T-cell (primary cell): ENCODE results near the gene CEACAM16. TPM values are rescaled to one million over a fixed set of nuclear protein-coding genes. Genes with fewer than 3 reads are reported as not detected.

Experiments used
- ATAC-seq, 4 experiments: fragments of 200-7000 bp in 3 of 4; fragments of 150-1000 bp in 1 of 4; cut with Tn5 transposase; replicated peaks in 1 of 4; 1 replicate in 3 of 4; 2 replicates in 1 of 4; pipeline ENCODE4 v1.10.0; 2021; ENCODE audit warnings: moderate library complexity in 3 of 4, mild to moderate bottlenecking in 2 of 4, moderate number of reproducible peaks in 1 of 4
- CTCF ChIA-PET, 2 donors: fragments of 300-600 bp; sonication (Branson Sonifier 250); formaldehyde crosslinking; loops; one replicate each; lab custom pipeline; 2022; ENCODE audit warnings: antibody characterized with exemption in 2 of 2; lab: Charles Lee
- POLR2A ChIA-PET, 2 donors: fragments of 300-600 bp; sonication (Branson Sonifier 250); formaldehyde crosslinking; loops; one replicate each; lab custom pipeline; 2022; ENCODE audit warnings: antibody characterized with exemption in 2 of 2; lab: Charles Lee
- DNase-seq, 35 experiments: peaks; one replicate each; pipeline versions ENCODE4 v3.0.0 to v3.0.0-alpha.2; 2013 to 2023
- H3K27ac ChIP-seq: one replicate; pipeline ENCODE4 v1.5.1; 2013; ENCODE audit warnings: low read length
- H3K27me3 ChIP-seq, 2 experiments: replicated peaks in 1 of 2; 1 replicate in 1 of 2; 2 replicates in 1 of 2; pipeline versions ENCODE4 v1.6.1 to v1.7.0; 2013; ENCODE audit warnings: low read length in 1 of 2, mixed read lengths in 1 of 2; ENCODE audit not compliant: control insufficient read depth in 2 of 2, insufficient read depth in 2 of 2; ENCODE audit errors: extremely low read depth in 1 of 2
- H3K36me3 ChIP-seq, 2 donors: 1 replicate in 1 of 2; 2 replicates in 1 of 2; pipeline versions ENCODE4 v1.6.1 to v1.7.0; 2013; ENCODE audit warnings: low read length in 1 of 2; ENCODE audit not compliant: control insufficient read depth in 2 of 2, insufficient read depth in 1 of 2; ENCODE audit errors: extremely low read depth in 1 of 2
- H3K4me1 ChIP-seq, 2 experiments: 1 replicate in 1 of 2; 2 replicates in 1 of 2; pipeline versions ENCODE4 v1.6.1 to v1.7.0; 2013; ENCODE audit warnings: low read length in 2 of 2, mixed read lengths in 1 of 2; ENCODE audit not compliant: insufficient read depth in 2 of 2, control insufficient read depth in 1 of 2; ENCODE audit errors: extremely low read depth in 1 of 2
- H3K4me3 ChIP-seq, 2 donors: 1 replicate in 1 of 2; 2 replicates in 1 of 2; pipeline versions ENCODE4 v1.5.1 to v1.7.0; 2013; ENCODE audit warnings: mild to moderate bottlenecking in 2 of 2, low read length in 1 of 2, moderate library complexity in 1 of 2; ENCODE audit not compliant: control insufficient read depth in 1 of 2; ENCODE audit errors: extremely low read depth in 1 of 2
- H3K9me3 ChIP-seq: 2 replicates; pipeline ENCODE4 v1.7.0; 2013
- H3K27ac Mint-ChIP-seq, 2 donors: one replicate each; pipeline ENCODE4 v1.8.0; 2020 to 2021; ENCODE audit warnings: mild to moderate bottlenecking in 2 of 2, mixed read lengths in 2 of 2
- H3K27me3 Mint-ChIP-seq, 2 donors: one replicate each; pipeline ENCODE4 v1.8.0; 2021 to 2022; ENCODE audit warnings: mixed read lengths in 2 of 2
- H3K36me3 Mint-ChIP-seq: one replicate; pipeline ENCODE4 v1.8.0; 2021; ENCODE audit warnings: mixed read lengths
- H3K4me1 Mint-ChIP-seq, 3 donors: one replicate each; pipeline ENCODE4 v1.8.0; 2020 to 2022; ENCODE audit warnings: mixed read lengths in 3 of 3, mild to moderate bottlenecking in 1 of 3
- H3K4me3 Mint-ChIP-seq, 3 donors: one replicate each; pipeline ENCODE4 v1.8.0; 2020 to 2022; ENCODE audit warnings: mild to moderate bottlenecking in 3 of 3, mixed read lengths in 3 of 3, moderate library complexity in 3 of 3
- H3K9me3 Mint-ChIP-seq, 3 donors: one replicate each; pipeline ENCODE4 v1.8.0; 2020 to 2022; ENCODE audit warnings: mixed read lengths in 3 of 3
- WGBS: methylation state at CpG from one replicate; pipeline ENCODE4 v1.1.5; 2013; ENCODE audit warnings: missing lambda C conversion rate; ENCODE audit not compliant: insufficient coverage; 5-methylcytosine and 5-hydroxymethylcytosine counted together
- total RNA-seq, 35 experiments: library from RNA in 6 of 35; stranded (reverse) in 6 of 35; fragments of 120-200 nt in 1 of 35; gene quantifications; one replicate each; pipeline versions ENCODE4 v1.2.1 to v1.2.4 and lab custom pipeline; 2013 to 2026

The CEACAM16 gene
- total RNA-seq, 5 donors from 2014 or later (not counting 1 experiment from before 2014, with no cell fraction given): not detected

- Histone ChIP-seq H3K36me3 (no peaks in the 10 kb centered on the region), H3K9me3 (no peaks in the 10 kb centered on the region), H3K27ac (peak overlapping the region; percentile 12), H3K4me1 (peaks cover 4 to 37% of the 10 kb centered on the region in 2 experiments), H3K27me3 (no peaks in the 10 kb centered on the region), H3K4me3 (no peak overlapping the region)
- POLR2A ChIA-PET: no interaction called here
- H3K27ac Mint-ChIP-seq: peak overlapping the region; percentile 46 to 71
- no peaks in the 10 kb centered on the region for H3K9me3 Mint-ChIP-seq
- H3K27me3 Mint-ChIP-seq: no peaks in the 10 kb centered on the region
- no peak overlapping the region for H3K4me3 Mint-ChIP-seq
- ATAC-seq (no peak), DNase-seq (no peak)
- peaks cover 30 to 39% (median 38%) of the 10 kb centered on the region in 3 donors for H3K4me1 Mint-ChIP-seq
- H3K36me3 Mint-ChIP-seq: no peaks in the 10 kb centered on the region
- CTCF ChIA-PET: no interaction called here
- 93% methylated on average over 2 of the region's 3 CpGs for WGBS
Measured at GRCh38 chr19:44744871-44745332, 46.0 kb downstream of the CEACAM16 start.

DNA sequence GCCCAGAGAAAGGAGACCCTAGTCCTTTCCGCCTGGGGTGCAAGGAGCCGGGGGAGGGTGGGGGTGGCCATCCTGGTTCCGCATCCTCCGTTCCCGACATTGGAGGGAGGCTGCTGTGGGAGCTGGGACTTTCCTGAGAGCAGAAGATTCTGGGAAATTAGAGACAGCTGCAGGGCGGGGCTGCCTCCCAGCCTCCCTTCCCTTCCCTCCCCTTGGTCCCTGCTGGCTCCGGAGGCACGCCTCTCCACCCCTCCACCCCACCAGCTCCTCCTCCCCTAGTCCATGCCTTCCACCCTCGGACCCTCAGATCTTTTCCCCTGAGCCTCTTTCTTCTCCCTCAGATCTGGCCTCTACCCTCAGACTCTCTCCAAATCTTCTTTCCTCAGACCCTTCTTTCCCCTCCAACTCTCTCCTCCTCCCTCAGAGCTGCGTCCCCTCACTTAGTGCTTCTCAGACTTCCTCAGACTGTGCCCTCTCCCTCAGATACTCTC, 46.4 kb downstream of the CEACAM16 start:
- no peaks in the 10 kb centered on the region for H3K9me3 Mint-ChIP-seq
- Histone ChIP-seq H3K27ac (no peak overlapping the region), H3K27me3 (no peaks in the 10 kb centered on the region), H3K4me3 (no peak overlapping the region), H3K9me3 (no peaks in the 10 kb centered on the region), H3K36me3 (no peaks in the 10 kb centered on the region), H3K4me1 (peaks cover 4 to 42% of the 10 kb centered on the region in 2 experiments)
- ATAC-seq (no peak), DNase-seq (no peak)
- POLR2A ChIA-PET: no interaction called here
- H3K4me1 Mint-ChIP-seq: peaks cover 33 to 43% (median 41%) of the 10 kb centered on the region in 3 donors
- H3K36me3 Mint-ChIP-seq: no peaks in the 10 kb centered on the region
- H3K27ac Mint-ChIP-seq: peak overlapping the region; percentile 52 to 87
- H3K27me3 Mint-ChIP-seq: no peaks in the 10 kb centered on the region
- 86% methylated on average over 6 of the region's 10 CpGs for WGBS
- CTCF ChIA-PET: no interaction called here
- peak overlapping the region in 2 of 3 donors; percentile 39 to 92 for H3K4me3 Mint-ChIP-seq

DNA sequence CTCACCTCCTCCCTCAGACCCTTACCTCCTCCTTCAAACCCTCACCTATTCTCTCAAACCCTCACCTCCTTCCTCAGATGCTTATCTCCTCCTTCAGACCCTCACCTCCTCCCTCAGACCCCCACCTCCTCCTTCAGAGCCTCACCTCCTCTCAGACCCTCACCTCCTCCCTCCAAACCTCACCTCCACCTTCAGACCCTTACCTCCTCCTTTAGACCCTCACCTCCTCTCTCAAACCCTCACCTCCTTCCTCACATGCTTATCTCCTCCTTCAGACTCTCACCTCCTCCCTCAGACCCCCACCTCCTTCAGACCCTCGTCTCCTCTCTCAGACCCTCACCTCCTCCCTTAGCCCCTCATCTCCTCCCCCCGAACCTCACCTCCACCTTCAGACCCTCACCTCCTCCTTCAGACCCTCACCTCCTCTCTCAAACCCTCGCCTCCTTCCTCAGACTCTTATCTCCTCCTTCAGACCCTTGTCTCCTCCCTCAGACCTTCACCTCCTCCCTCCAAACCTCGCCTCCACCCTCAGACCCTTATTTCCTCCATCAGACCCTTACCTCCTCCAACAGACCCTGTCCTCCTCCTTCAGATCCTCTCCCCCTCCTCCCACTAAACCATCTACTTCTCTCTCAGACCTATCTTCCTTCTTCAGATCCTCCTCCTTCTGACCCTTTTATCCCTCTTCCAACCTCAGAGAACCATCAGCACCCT, 47.1 kb downstream of the CEACAM16 start:
- Mint-ChIP-seq H3K4me3 (peak overlapping the region; percentile 50 to 92 (median 62)), H3K9me3 (no peaks in the 10 kb centered on the region), H3K27ac (peak overlapping the region; percentile 73 to 87), H3K4me1 (peaks cover 40 to 50% (median 47%) of the 10 kb centered on the region in 3 donors), H3K27me3 (no peaks in the 10 kb centered on the region), H3K36me3 (peaks cover 3% of the 10 kb centered on the region)
- no peaks in the 10 kb centered on the region for H3K27me3 ChIP-seq
- no peak for DNase-seq
- WGBS: 83% methylated on average over 4 of the region's 4 CpGs
- ChIA-PET CTCF (no interaction called here), POLR2A (no interaction called here)
- no peaks in the 10 kb centered on the region for H3K9me3 ChIP-seq
- H3K27ac ChIP-seq: peak overlapping the region; percentile 98
- H3K4me1 ChIP-seq: peaks cover 4 to 48% of the 10 kb centered on the region in 2 experiments
- ATAC-seq: no peak
- no peak overlapping the region for H3K4me3 ChIP-seq
- H3K36me3 ChIP-seq: peaks cover 0 to 1% of the 10 kb centered on the region in 2 donors

GRCh38 chr19:44746616-44746945, 47.6 kb downstream of the CEACAM16 start:
- Histone ChIP-seq H3K9me3 (no peaks in the 10 kb centered on the region), H3K27me3 (no peaks in the 10 kb centered on the region), H3K4me1 (peaks cover 4 to 51% of the 10 kb centered on the region in 2 experiments), H3K27ac (peak overlapping the region; percentile 98), H3K4me3 (no peak overlapping the region), H3K36me3 (peaks cover 0 to 6% of the 10 kb centered on the region in 2 donors)
- DNase-seq (no peak), ATAC-seq (no peak)
- H3K27ac Mint-ChIP-seq: peak overlapping the region; percentile 73 to 87
- H3K9me3 Mint-ChIP-seq: no peaks in the 10 kb centered on the region
- ChIA-PET POLR2A (no interaction called here), CTCF (no interaction called here)
- WGBS: 100% methylated on average over 3 of the region's 5 CpGs
- H3K4me1 Mint-ChIP-seq: peaks cover 43 to 55% (median 50%) of the 10 kb centered on the region in 3 donors
- peaks cover 3% of the 10 kb centered on the region for H3K36me3 Mint-ChIP-seq
- peak overlapping the region; percentile 71 to 92 (median 78) for H3K4me3 Mint-ChIP-seq
- H3K27me3 Mint-ChIP-seq: no peaks in the 10 kb centered on the region

- H3K4me3 Mint-ChIP-seq: peak overlapping the region; percentile 90 to 92 (median 91)
- ATAC-seq: peak; percentile 71 to 82 (median 75)
- H3K4me1 ChIP-seq: peaks cover 4 to 51% of the 10 kb centered on the region in 2 experiments
- ChIA-PET CTCF (no interaction called here), POLR2A (no interaction called here)
- DNase-seq: peak; percentile 57 to 94 (median 81)
- H3K9me3 Mint-ChIP-seq: no peaks in the 10 kb centered on the region
- H3K27me3 ChIP-seq: no peaks in the 10 kb centered on the region
- H3K27ac ChIP-seq: peak overlapping the region; percentile 98
- peak overlapping the region; percentile 93 to 95 for H3K27ac Mint-ChIP-seq
- peaks cover 3% of the 10 kb centered on the region for H3K36me3 Mint-ChIP-seq
- 8% methylated on average over 6 of the region's 34 CpGs for WGBS
- peaks cover 48 to 61% (median 53%) of the 10 kb centered on the region in 3 donors for H3K4me1 Mint-ChIP-seq
- peak overlapping the region; percentile 41 to 67 for H3K4me3 ChIP-seq
- no peaks in the 10 kb centered on the region for H3K27me3 Mint-ChIP-seq
- peaks cover 0 to 6% of the 10 kb centered on the region in 2 donors for H3K36me3 ChIP-seq
- H3K9me3 ChIP-seq: no peaks in the 10 kb centered on the region
Measured at GRCh38 chr19:44746946-44747738, 48.2 kb downstream of the CEACAM16 start.

- H3K4me1 ChIP-seq: peaks cover 8 to 59% of the 10 kb centered on the region in 2 experiments
- ATAC-seq: peak; percentile 14 to 41 (median 28)
- WGBS: 0% methylated on average over 7 of the region's 26 CpGs
Measured at GRCh38 chr19:44747739-44748425, 48.9 kb downstream of the CEACAM16 start.

More at GRCh38 chr19:44747739-44748425, 48.9 kb downstream of the CEACAM16 start:
- H3K27ac ChIP-seq: peak overlapping the region; percentile 98
- ChIA-PET POLR2A (no interaction called here), CTCF (no interaction called here)
- peak in 10 of 35 experiments; percentile 9 to 42 (median 29) for DNase-seq
- Mint-ChIP-seq H3K27ac (peak overlapping the region; percentile 93 to 95), H3K4me1 (peaks cover 52 to 68% (median 57%) of the 10 kb centered on the region in 3 donors), H3K9me3 (no peaks in the 10 kb centered on the region), H3K4me3 (peak overlapping the region; percentile 90 to 92 (median 91)), H3K36me3 (peaks cover 6% of the 10 kb centered on the region), H3K27me3 (no peaks in the 10 kb centered on the region)
- H3K36me3 ChIP-seq: peaks cover 0 to 8% of the 10 kb centered on the region in 2 donors
- peak overlapping the region; percentile 41 to 67 for H3K4me3 ChIP-seq
- H3K27me3 ChIP-seq: no peaks in the 10 kb centered on the region
- H3K9me3 ChIP-seq: no peaks in the 10 kb centered on the region
